GM21423 (cell line): Measurements from ENCODE around the gene CABS1.

Experiments
- ATAC-seq: cut with Tn5 transposase; IDR thresholded peaks from one replicate; pipeline ENCODE4 v1.9.1; 2021; ENCODE audit warnings: mild to moderate bottlenecking, moderate library complexity; ENCODE audit not compliant: unreplicated experiment

Gene CABS1

GRCh38 chr4:70380578-70380977 is 45.8 kb downstream of the CABS1 start:
- no peak for ATAC-seq

- ATAC-seq = no peak
These were observed 48.0 kb downstream of the CABS1 start, which contains the start of gene SMR3B for GRCh38 chr4:70382691-70383181. TSS of gene SMR3B (plus strand) at chr4:70383131. CDS start at chr4:70384511, 1,380 bp downstream.
